NT2/D1 (cell line): ENCODE data around the gene KIR3DL2.
"Not testable (repeated sequence)": the region's sequence is repeated elsewhere in the genome, so short reads cannot be mapped to it uniquely, and the experiment has no call there.

Source experiments
- DNase-seq: peaks from one replicate; pipeline ENCODE4 v3.0.0-alpha.2; 2011; ENCODE audit warnings: low read depth, low spot score
- H3K27me3 ChIP-seq: 2 replicates; pipeline ENCODE4 v1.6.0; 2011; ENCODE audit warnings: mild to moderate bottlenecking; ENCODE audit not compliant: insufficient read length, insufficient read depth
- H3K36me3 ChIP-seq: 2 replicates; pipeline ENCODE4 v1.6.1; 2011; ENCODE audit warnings: mild to moderate bottlenecking, low read length, mixed read lengths; ENCODE audit not compliant: insufficient read depth, insufficient read length
- H3K4me1 ChIP-seq: 2 replicates; pipeline ENCODE4 v1.5.1; 2011; ENCODE audit not compliant: insufficient read depth, insufficient read length
- H3K4me3 ChIP-seq: 2 replicates; pipeline ENCODE4 v1.5.1; 2011; ENCODE audit warnings: low read depth; ENCODE audit not compliant: insufficient read length
- H3K9ac ChIP-seq: 2 replicates; pipeline ENCODE4 v1.6.0; 2011; ENCODE audit warnings: low read depth; ENCODE audit not compliant: insufficient read length
- H3K9me3 ChIP-seq: 2 replicates; pipeline ENCODE4 v1.5.1; 2011; ENCODE audit warnings: mild to moderate bottlenecking, low read length; ENCODE audit not compliant: insufficient read depth
- SUZ12 ChIP-seq: IDR thresholded peaks from 2 replicates; pipeline ENCODE4 v1.6.1; 2011; ENCODE audit not compliant: insufficient read length, insufficient read depth; ENCODE audit errors: extremely low read depth
- YY1 ChIP-seq: IDR thresholded peaks from 2 replicates; pipeline ENCODE4 v1.6.1; 2011; ENCODE audit not compliant: insufficient read length, insufficient read depth
- ZNF274 ChIP-seq: IDR thresholded peaks from 2 replicates; pipeline ENCODE4 v1.6.1; 2011; ENCODE audit warnings: mild to moderate bottlenecking, low read depth, low read length

KIR3DL2 gene

GRCh38 chr19:54875506-54875905, 25.3 kb downstream of the KIR3DL2 start:
- Histone ChIP-seq H3K27me3 (peaks cover 10% of the 10 kb centered on the region), H3K4me1 (no peaks in the 10 kb centered on the region), H3K9me3 (no peaks in the 10 kb centered on the region), H3K36me3 (no peaks in the 10 kb centered on the region), H3K4me3 (no peak overlapping the region), H3K9ac (no peak overlapping the region)
- DNase-seq = no peak
- no peak for TF ChIP-seq YY1
- no peak for TF ChIP-seq SUZ12
- no peak for TF ChIP-seq ZNF274

GRCh38 chr19:54877471-54877870, 27.2 kb downstream of the KIR3DL2 start:
- no peak for DNase-seq
- Histone ChIP-seq H3K36me3 (no peaks in the 10 kb centered on the region), H3K27me3 (peaks cover 17% of the 10 kb centered on the region), H3K4me3 (no peak overlapping the region), H3K9ac (no peak overlapping the region), H3K4me1 (peaks cover 4% of the 10 kb centered on the region), H3K9me3 (no peaks in the 10 kb centered on the region)
- TF ChIP-seq ZNF274 (no peak), YY1 (no peak), SUZ12 (no peak)

GRCh38 chr19:54881884-54882283, 31.6 kb downstream of the KIR3DL2 start:
- H3K9ac ChIP-seq = no peak overlapping the region
- no peak for TF ChIP-seq ZNF274
- TF ChIP-seq YY1 = no peak
- TF ChIP-seq SUZ12 = no peak
- DNase-seq = no peak
- no peak overlapping the region for H3K4me3 ChIP-seq
- H3K27me3 ChIP-seq = peaks cover 14% of the 10 kb centered on the region
- H3K4me1 ChIP-seq = peaks cover 4% of the 10 kb centered on the region
- H3K9me3 ChIP-seq = no peaks in the 10 kb centered on the region
- no peaks in the 10 kb centered on the region for H3K36me3 ChIP-seq

- H3K9me3 ChIP-seq = no peaks in the 10 kb centered on the region
- no peak overlapping the region for H3K9ac ChIP-seq
- H3K4me1 ChIP-seq = peaks cover 4% of the 10 kb centered on the region
- TF ChIP-seq YY1 (no peak), ZNF274 (no peak), SUZ12 (no peak)
- peaks cover 14% of the 10 kb centered on the region for H3K27me3 ChIP-seq
- DNase-seq = no peak
- no peaks in the 10 kb centered on the region for H3K36me3 ChIP-seq
- H3K4me3 ChIP-seq = no peak overlapping the region
Measured at GRCh38 chr19:54882758-54883157, 32.5 kb downstream of the KIR3DL2 start.

- no peak for DNase-seq
- Histone ChIP-seq H3K9me3 (no peaks in the 10 kb centered on the region), H3K9ac (no peak overlapping the region), H3K36me3 (no peaks in the 10 kb centered on the region), H3K27me3 (peaks cover 14% of the 10 kb centered on the region), H3K4me1 (peaks cover 4% of the 10 kb centered on the region), H3K4me3 (no peak overlapping the region)
- TF ChIP-seq ZNF274 (no peak), SUZ12 (no peak), YY1 (no peak)
Measured at GRCh38 chr19:54883228-54883627, 33.0 kb downstream of the KIR3DL2 start.

GRCh38 chr19:54888239-54888638, 38.0 kb downstream of the KIR3DL2 start:
- TF ChIP-seq ZNF274 = no peak
- no peaks in the 10 kb centered on the region for H3K9me3 ChIP-seq
- H3K4me1 ChIP-seq = no peaks in the 10 kb centered on the region
- H3K36me3 ChIP-seq = no peaks in the 10 kb centered on the region
- DNase-seq = no peak
- H3K27me3 ChIP-seq = no peaks in the 10 kb centered on the region
- H3K4me3 ChIP-seq = no peak overlapping the region
- no peak overlapping the region for H3K9ac ChIP-seq

GRCh38 chr19:54889566-54889965, 39.3 kb downstream of the KIR3DL2 start:
- no peaks in the 10 kb centered on the region for H3K27me3 ChIP-seq
- DNase-seq = no peak
- H3K36me3 ChIP-seq = no peaks in the 10 kb centered on the region
- H3K4me1 ChIP-seq = no peaks in the 10 kb centered on the region
- TF ChIP-seq SUZ12 (no peak), ZNF274 (no peak), YY1 (no peak)
- no peaks in the 10 kb centered on the region for H3K9me3 ChIP-seq
- no peak overlapping the region for H3K4me3 ChIP-seq
- H3K9ac ChIP-seq = no peak overlapping the region

- H3K9ac ChIP-seq = no peak overlapping the region
- H3K27me3 ChIP-seq = no peaks in the 10 kb centered on the region
- H3K36me3 ChIP-seq = no peaks in the 10 kb centered on the region
- H3K4me3 ChIP-seq = no peak overlapping the region
- DNase-seq = peak; percentile 16
- H3K4me1 ChIP-seq = peaks cover 2% of the 10 kb centered on the region
- no peak for TF ChIP-seq YY1
- TF ChIP-seq SUZ12 = no peak
- TF ChIP-seq ZNF274 = no peak
- no peaks in the 10 kb centered on the region for H3K9me3 ChIP-seq
Measured at GRCh38 chr19:54893406-54893805, 43.2 kb downstream of the KIR3DL2 start.

GRCh38 chr19:54894106-54894505, 43.9 kb downstream of the KIR3DL2 start:
- not testable (repeated sequence) for H3K9me3 ChIP-seq, H3K9ac ChIP-seq, H3K4me1 ChIP-seq, H3K36me3 ChIP-seq, H3K27me3 ChIP-seq, DNase-seq, H3K4me3 ChIP-seq
